HG02763 (cell line): Measurements from ENCODE around the gene MICAL2.

ENCODE experiments used
- ATAC-seq: cut with Tn5 transposase; IDR thresholded peaks from one replicate; pipeline ENCODE4 v1.9.1; 2021; ENCODE audit warnings: mild to moderate bottlenecking, moderate library complexity; ENCODE audit not compliant: unreplicated experiment

The MICAL2 gene

GRCh38 chr11:12154871-12155668, 44.7 kb downstream of the MICAL2 start:
- no peak for ATAC-seq

GRCh38 chr11:12155696-12156095, 45.3 kb downstream of the MICAL2 start:
- ATAC-seq: no peak

GRCh38 chr11:12156301-12157140, 46.1 kb downstream of the MICAL2 start:
- no peak for ATAC-seq

GRCh38 chr11:12157241-12157661, 46.9 kb downstream of the MICAL2 start:
- ATAC-seq: no peak

- ATAC-seq: no peak
These were observed 48.5 kb downstream of the MICAL2 start for GRCh38 chr11:12158909-12159308.

- no peak for ATAC-seq
These were observed 49.1 kb downstream of the MICAL2 start for GRCh38 chr11:12159351-12160099.

GRCh38 chr11:12160231-12160630, 49.8 kb downstream of the MICAL2 start:
- no peak for ATAC-seq

- ATAC-seq: no peak
These were observed 50.3 kb downstream of the MICAL2 start for GRCh38 chr11:12160680-12161079.

- ATAC-seq: no peak
These were observed 50.7 kb downstream of the MICAL2 start for GRCh38 chr11:12161137-12161536.

GRCh38 chr11:12161603-12162350, 51.4 kb downstream of the MICAL2 start:
- no peak for ATAC-seq

- ATAC-seq: no peak
These were observed 52.3 kb downstream of the MICAL2 start for GRCh38 chr11:12162652-12163051.

GRCh38 chr11:12163181-12163941, 53.0 kb downstream of the MICAL2 start:
- ATAC-seq: no peak

- no peak for ATAC-seq
These were observed 53.9 kb downstream of the MICAL2 start for GRCh38 chr11:12164061-12165014.

- ATAC-seq: no peak
These were observed 55.0 kb downstream of the MICAL2 start for GRCh38 chr11:12165237-12165875.

- ATAC-seq: no peak
These were observed 56.1 kb downstream of the MICAL2 start for GRCh38 chr11:12166299-12167060.

GRCh38 chr11:12167061-12168000, 56.9 kb downstream of the MICAL2 start:
- no peak for ATAC-seq
